SK-N-SH treated with all-trans-retinoic acid at 6 μM for 48 hours (cell line): ENCODE results near the gene DCUN1D2.
"Not testable (repeated sequence)": the region's sequence is repeated elsewhere in the genome, so short reads cannot be mapped to it uniquely, and the experiment has no call there.

Experiments
- ESRRG ChIP-seq: fragments of 250-450 bp; sonication (Bioruptor Pico); IDR thresholded peaks from 2 replicates; pipeline ENCODE4 v1.6.1; 2021; ENCODE audit warnings: mild to moderate bottlenecking
- ISL1 ChIP-seq: fragments of 250-450 bp; sonication (Bioruptor Pico); IDR thresholded peaks from 2 replicates; pipeline ENCODE4 v2.1.2; 2022; ENCODE audit warnings: mild to moderate bottlenecking, moderate library complexity
- PPARA ChIP-seq: fragments of 250-450 bp; sonication (Bioruptor Pico); IDR thresholded peaks from 2 replicates; pipeline ENCODE4 v1.5.0; 2020; ENCODE audit warnings: mild to moderate bottlenecking, borderline replicate concordance
- RARB ChIP-seq: fragments of 250-450 bp; sonication (Bioruptor Pico); IDR thresholded peaks from 2 replicates; pipeline ENCODE4 v1.8.0; 2021; ENCODE audit warnings: mild to moderate bottlenecking, moderate library complexity
- TOX ChIP-seq: fragments of 250-450 bp; sonication (Bioruptor Pico); IDR thresholded peaks from 2 replicates; pipeline ENCODE4 v1.8.0; 2021; ENCODE audit warnings: mild to moderate bottlenecking, moderate library complexity, borderline replicate concordance
- ZC3H10 ChIP-seq: fragments of 250-450 bp; sonication (Bioruptor Pico); IDR thresholded peaks from 2 replicates; pipeline ENCODE4 v1.5.1; 2021; ENCODE audit warnings: mild to moderate bottlenecking, moderate library complexity
- ZFP30 ChIP-seq: fragments of 450-650 bp; formaldehyde crosslinking; IDR thresholded peaks from 2 replicates; pipeline ENCODE4 v1.5.0; 2022; ENCODE audit warnings: mild to moderate bottlenecking, moderate library complexity
- ZNF8 ChIP-seq: fragments of 450-650 bp; formaldehyde crosslinking; IDR thresholded peaks from 2 replicates; pipeline ENCODE4 v1.5.0; 2020; ENCODE audit warnings: mild to moderate bottlenecking, moderate library complexity
- TF ChIP-seq, protein P1 (sequence below): fragments of 250-450 bp; sonication (Bioruptor Pico); IDR thresholded peaks from 2 replicates; pipeline ENCODE4 v1.8.0; 2020; ENCODE audit warnings: mild to moderate bottlenecking, moderate library complexity, borderline replicate concordance
- TF ChIP-seq, protein P2 (sequence below): fragments of 250-450 bp; sonication (Bioruptor Pico); IDR thresholded peaks from 2 replicates; pipeline ENCODE4 v1.8.0; 2021; ENCODE audit warnings: low read depth, mild to moderate bottlenecking, moderate library complexity, borderline replicate concordance

DNA sequence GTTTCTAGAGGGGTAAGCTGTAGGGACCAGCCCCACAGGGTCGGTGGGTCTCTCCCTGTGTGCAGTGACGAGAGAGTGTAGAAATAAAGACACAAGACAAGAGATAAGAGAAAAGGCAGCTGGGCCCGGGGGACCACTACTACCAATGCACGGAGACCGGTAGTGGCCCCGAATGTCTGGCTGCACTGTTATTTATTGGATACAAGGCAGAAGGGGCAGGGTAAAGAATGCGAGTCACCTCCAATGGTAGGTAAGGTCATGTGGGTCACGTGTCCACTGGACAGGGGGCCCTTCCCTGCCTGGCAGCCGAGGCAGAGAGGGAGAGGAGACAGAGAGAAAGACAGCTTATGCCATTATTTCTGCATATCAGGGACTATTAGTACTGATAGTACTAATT is 40.2 kb downstream of the DCUN1D2 start:
- TF ChIP-seq PPARA (CRISPR knock-in tag); ZNF8 (CRISPR knock-in tag); ESRRG (CRISPR knock-in tag); ZFP30 (CRISPR knock-in tag); ZC3H10 (CRISPR knock-in tag); TOX; RARB; ISL1: not testable (repeated sequence)
- TF ChIP-seq, protein P1, sequence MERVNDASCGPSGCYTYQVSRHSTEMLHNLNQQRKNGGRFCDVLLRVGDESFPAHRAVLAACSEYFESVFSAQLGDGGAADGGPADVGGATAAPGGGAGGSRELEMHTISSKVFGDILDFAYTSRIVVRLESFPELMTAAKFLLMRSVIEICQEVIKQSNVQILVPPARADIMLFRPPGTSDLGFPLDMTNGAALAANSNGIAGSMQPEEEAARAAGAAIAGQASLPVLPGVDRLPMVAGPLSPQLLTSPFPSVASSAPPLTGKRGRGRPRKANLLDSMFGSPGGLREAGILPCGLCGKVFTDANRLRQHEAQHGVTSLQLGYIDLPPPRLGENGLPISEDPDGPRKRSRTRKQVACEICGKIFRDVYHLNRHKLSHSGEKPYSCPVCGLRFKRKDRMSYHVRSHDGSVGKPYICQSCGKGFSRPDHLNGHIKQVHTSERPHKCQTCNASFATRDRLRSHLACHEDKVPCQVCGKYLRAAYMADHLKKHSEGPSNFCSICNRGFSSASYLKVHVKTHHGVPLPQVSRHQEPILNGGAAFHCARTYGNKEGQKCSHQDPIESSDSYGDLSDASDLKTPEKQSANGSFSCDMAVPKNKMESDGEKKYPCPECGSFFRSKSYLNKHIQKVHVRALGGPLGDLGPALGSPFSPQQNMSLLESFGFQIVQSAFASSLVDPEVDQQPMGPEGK, result not testable (repeated sequence)
- TF ChIP-seq, protein P2, sequence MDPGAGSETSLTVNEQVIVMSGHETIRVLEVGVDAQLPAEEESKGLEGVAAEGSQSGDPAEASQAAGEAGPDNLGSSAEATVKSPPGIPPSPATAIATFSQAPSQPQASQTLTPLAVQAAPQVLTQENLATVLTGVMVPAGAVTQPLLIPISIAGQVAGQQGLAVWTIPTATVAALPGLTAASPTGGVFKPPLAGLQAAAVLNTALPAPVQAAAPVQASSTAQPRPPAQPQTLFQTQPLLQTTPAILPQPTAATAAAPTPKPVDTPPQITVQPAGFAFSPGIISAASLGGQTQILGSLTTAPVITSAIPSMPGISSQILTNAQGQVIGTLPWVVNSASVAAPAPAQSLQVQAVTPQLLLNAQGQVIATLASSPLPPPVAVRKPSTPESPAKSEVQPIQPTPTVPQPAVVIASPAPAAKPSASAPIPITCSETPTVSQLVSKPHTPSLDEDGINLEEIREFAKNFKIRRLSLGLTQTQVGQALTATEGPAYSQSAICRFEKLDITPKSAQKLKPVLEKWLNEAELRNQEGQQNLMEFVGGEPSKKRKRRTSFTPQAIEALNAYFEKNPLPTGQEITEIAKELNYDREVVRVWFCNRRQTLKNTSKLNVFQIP, result not testable (repeated sequence)
